Neural progenitor cell (in vitro differentiated cells): ENCODE measurements around the gene TOLLIP. TPM values are rescaled to one million over a fixed set of nuclear protein-coding genes. Genes with fewer than 3 reads are reported as not detected.

Experiments
- DNase-seq: peaks from one replicate; pipeline ENCODE4 v3.0.0-alpha.2; 2016; ENCODE audit warnings: low spot score
- H2AFZ ChIP-seq: fragments of 200-600 bp; sonication (generic); replicated peaks from 2 replicates; pipeline ENCODE4 v1.6.1; 2016; ENCODE audit warnings: antibody characterized with exemption
- H3F3A ChIP-seq: fragments of 200-600 bp; sonication (generic); 2 replicates; pipeline ENCODE4 v1.6.1; 2016; ENCODE audit warnings: antibody characterized with exemption, low read depth
- H3K27ac ChIP-seq: fragments of 200-600 bp; sonication (generic); 2 replicates; pipeline ENCODE4 v1.5.1; 2016; ENCODE audit warnings: mild to moderate bottlenecking
- H3K27me3 ChIP-seq: fragments of 200-600 bp; sonication (generic); 2 replicates; pipeline ENCODE4 v1.6.1; 2016; ENCODE audit warnings: mild to moderate bottlenecking, moderate library complexity
- H3K36me3 ChIP-seq: fragments of 200-600 bp; sonication (generic); 2 replicates; pipeline ENCODE4 v1.5.1; 2016
- H3K4me1 ChIP-seq: fragments of 200-600 bp; sonication (generic); 2 replicates; pipeline ENCODE4 v1.6.1; 2016; ENCODE audit warnings: mixed run types
- H3K4me2 ChIP-seq: fragments of 200-600 bp; sonication (generic); 2 replicates; pipeline ENCODE4 v1.6.1; 2016
- H3K4me3 ChIP-seq: fragments of 200-600 bp; sonication (generic); 2 replicates; pipeline ENCODE4 v1.5.1; 2016
- H3K79me2 ChIP-seq: fragments of 200-600 bp; sonication (generic); 2 replicates; pipeline ENCODE4 v1.6.1; 2016; ENCODE audit warnings: low read depth
- H3K9ac ChIP-seq: fragments of 200-600 bp; sonication (generic); 2 replicates; pipeline ENCODE4 v1.6.1; 2016
- H3K9me3 ChIP-seq: fragments of 200-600 bp; sonication (generic); 2 replicates; pipeline ENCODE4 v1.5.1; 2016; ENCODE audit warnings: low read depth
- H4K20me1 ChIP-seq: fragments of 200-600 bp; sonication (generic); 2 replicates; pipeline ENCODE4 v1.6.1; 2016; ENCODE audit warnings: low read depth
- H3K27ac Mint-ChIP-seq: 3 replicates; pipeline ENCODE4 v1.8.0; 2021; ENCODE audit warnings: mixed read lengths
- H3K27me3 Mint-ChIP-seq: 2 replicates; pipeline ENCODE4 v1.8.0; 2022; ENCODE audit warnings: low read depth, mild to moderate bottlenecking, inconsistent platforms, moderate library complexity, mixed read lengths; ENCODE audit not compliant: insufficient read depth
- H3K36me3 Mint-ChIP-seq: 3 replicates; pipeline ENCODE4 v1.8.0; 2021; ENCODE audit warnings: mixed read lengths
- H3K4me1 Mint-ChIP-seq: 3 replicates; pipeline ENCODE4 v1.8.0; 2021; ENCODE audit warnings: mixed read lengths
- H3K4me3 Mint-ChIP-seq: 3 replicates; pipeline ENCODE4 v1.8.0; 2021; ENCODE audit warnings: mild to moderate bottlenecking, moderate library complexity, mixed read lengths
- H3K9me3 Mint-ChIP-seq: 3 replicates; pipeline ENCODE4 v1.8.0; 2020; ENCODE audit warnings: mixed read lengths
- EZH2 ChIP-seq: fragments of 200-600 bp; sonication (generic); IDR thresholded peaks from 2 replicates; pipeline ENCODE4 v1.6.1; 2017; ENCODE audit warnings: antibody characterized with exemption, mild to moderate bottlenecking, moderate library complexity
- EZH2phosphoT487 ChIP-seq: fragments of 200-600 bp; sonication (generic); IDR thresholded peaks from 2 replicates; pipeline ENCODE4 v1.6.1; 2017; ENCODE audit warnings: antibody characterized with exemption
- total RNA-seq: library from RNA; depleted of rRNA; stranded (reverse); fragments of >200 nt; gene quantifications from 2 replicates; pipeline ENCODE4 v1.2.3, GENCODE V29; 2015; ENCODE audit warnings: low replicate concordance
- TF ChIP-seq, protein P1 (sequence below): fragments of 200-600 bp; sonication (generic); IDR thresholded peaks from 2 replicates; pipeline ENCODE4 v1.5.1; 2017; ENCODE audit warnings: antibody characterized with exemption, mild to moderate bottlenecking

TOLLIP gene
- total RNA-seq, 1 donor from 2014 or later, result 8.5 TPM

DNA sequence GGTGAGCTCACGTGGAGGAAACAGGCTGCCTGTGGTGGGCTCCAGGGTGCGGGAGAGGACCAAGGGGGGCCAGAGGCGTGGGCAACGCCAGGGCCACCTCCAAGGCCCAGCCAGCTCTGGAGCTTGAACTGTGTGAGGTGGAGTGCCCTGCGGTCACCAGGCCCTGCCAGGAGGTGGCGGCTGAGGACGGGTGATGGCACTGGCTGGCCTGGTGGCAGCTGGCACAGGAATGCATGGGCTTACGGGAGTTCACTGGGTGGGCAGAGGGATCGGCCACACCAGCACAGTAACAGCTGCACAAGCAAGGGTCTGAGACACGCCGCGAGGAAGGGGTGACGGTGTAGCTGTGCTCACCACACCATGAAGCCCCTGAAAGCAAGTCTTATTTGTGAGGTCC lies 15.8 kb downstream of the TOLLIP start:
- no peak for TF ChIP-seq EZH2
- TF ChIP-seq, protein P1, sequence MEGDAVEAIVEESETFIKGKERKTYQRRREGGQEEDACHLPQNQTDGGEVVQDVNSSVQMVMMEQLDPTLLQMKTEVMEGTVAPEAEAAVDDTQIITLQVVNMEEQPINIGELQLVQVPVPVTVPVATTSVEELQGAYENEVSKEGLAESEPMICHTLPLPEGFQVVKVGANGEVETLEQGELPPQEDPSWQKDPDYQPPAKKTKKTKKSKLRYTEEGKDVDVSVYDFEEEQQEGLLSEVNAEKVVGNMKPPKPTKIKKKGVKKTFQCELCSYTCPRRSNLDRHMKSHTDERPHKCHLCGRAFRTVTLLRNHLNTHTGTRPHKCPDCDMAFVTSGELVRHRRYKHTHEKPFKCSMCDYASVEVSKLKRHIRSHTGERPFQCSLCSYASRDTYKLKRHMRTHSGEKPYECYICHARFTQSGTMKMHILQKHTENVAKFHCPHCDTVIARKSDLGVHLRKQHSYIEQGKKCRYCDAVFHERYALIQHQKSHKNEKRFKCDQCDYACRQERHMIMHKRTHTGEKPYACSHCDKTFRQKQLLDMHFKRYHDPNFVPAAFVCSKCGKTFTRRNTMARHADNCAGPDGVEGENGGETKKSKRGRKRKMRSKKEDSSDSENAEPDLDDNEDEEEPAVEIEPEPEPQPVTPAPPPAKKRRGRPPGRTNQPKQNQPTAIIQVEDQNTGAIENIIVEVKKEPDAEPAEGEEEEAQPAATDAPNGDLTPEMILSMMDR, result peak; percentile 33
- H3K4me2 ChIP-seq, result no peak overlapping the region
- H3K27me3 ChIP-seq, result no peaks in the 10 kb centered on the region
- H3K27me3 Mint-ChIP-seq, result peaks cover 3% of the 10 kb centered on the region
- peaks cover 4% of the 10 kb centered on the region for H3K36me3 Mint-ChIP-seq
- H3K27ac Mint-ChIP-seq, result no peak overlapping the region
- H3K36me3 ChIP-seq, result no peaks in the 10 kb centered on the region
- H4K20me1 ChIP-seq, result peaks cover under 1% of the 10 kb centered on the region
- no peak overlapping the region for H3K4me3 Mint-ChIP-seq
- no peaks in the 10 kb centered on the region for H3K4me1 ChIP-seq
- no peak for DNase-seq
- no peaks in the 10 kb centered on the region for H3K9me3 ChIP-seq
- peaks cover 6% of the 10 kb centered on the region for H3K79me2 ChIP-seq
- no peak overlapping the region for H3K4me3 ChIP-seq
- no peak overlapping the region for H3K9ac ChIP-seq
- no peaks in the 10 kb centered on the region for H3K4me1 Mint-ChIP-seq
- H2AFZ ChIP-seq, result no peak overlapping the region
- no peak overlapping the region for H3K27ac ChIP-seq
- H3K9me3 Mint-ChIP-seq, result no peaks in the 10 kb centered on the region
- no peaks in the 10 kb centered on the region for H3F3A ChIP-seq

GRCh38 chr11:1292644-1293618 lies 16.5 kb downstream of the TOLLIP start:
- peak overlapping the region; percentile 47 for H3K27ac Mint-ChIP-seq
- no peaks in the 10 kb centered on the region for H4K20me1 ChIP-seq
- no peak for DNase-seq

GRCh38 chr11:1292018-1292643 lies 17.3 kb downstream of the TOLLIP start:
- no peak for DNase-seq
- no peak overlapping the region for H3K4me3 ChIP-seq
- H3K27ac ChIP-seq, result no peak overlapping the region
- H2AFZ ChIP-seq, result no peak overlapping the region
- H3K4me1 Mint-ChIP-seq, result no peaks in the 10 kb centered on the region
- peaks cover 3% of the 10 kb centered on the region for H3K27me3 Mint-ChIP-seq
- H3K9ac ChIP-seq, result no peak overlapping the region
- peak overlapping the region; percentile 47 for H3K27ac Mint-ChIP-seq
- H3K79me2 ChIP-seq, result no peaks in the 10 kb centered on the region
- H3K9me3 Mint-ChIP-seq, result no peaks in the 10 kb centered on the region
- TF ChIP-seq, protein P1, result no peak
- no peaks in the 10 kb centered on the region for H4K20me1 ChIP-seq
- H3K36me3 ChIP-seq, result no peaks in the 10 kb centered on the region
- H3K4me1 ChIP-seq, result no peaks in the 10 kb centered on the region
- peaks cover 4% of the 10 kb centered on the region for H3K36me3 Mint-ChIP-seq
- no peaks in the 10 kb centered on the region for H3K9me3 ChIP-seq
- no peak overlapping the region for H3K4me2 ChIP-seq
- H3K27me3 ChIP-seq, result no peaks in the 10 kb centered on the region
- no peak overlapping the region for H3K4me3 Mint-ChIP-seq
- no peaks in the 10 kb centered on the region for H3F3A ChIP-seq

More at GRCh38 chr11:1292644-1293618, 16.5 kb downstream of the TOLLIP start:
- Mint-ChIP-seq H3K4me1 (no peaks in the 10 kb centered on the region), H3K27me3 (peaks cover 3% of the 10 kb centered on the region), H3K36me3 (peaks cover 4% of the 10 kb centered on the region), H3K4me3 (no peak overlapping the region), H3K9me3 (no peaks in the 10 kb centered on the region)
- no peaks in the 10 kb centered on the region for H3K79me2 ChIP-seq
- no peak overlapping the region for H2AFZ ChIP-seq
- TF ChIP-seq, protein P1, result no peak
- TF ChIP-seq EZH2 (no peak), EZH2phosphoT487 (no peak)
- H3K4me3 ChIP-seq, result no peak overlapping the region
- H3F3A ChIP-seq, result no peaks in the 10 kb centered on the region
- no peak overlapping the region for H3K9ac ChIP-seq
- no peaks in the 10 kb centered on the region for H3K36me3 ChIP-seq
- H3K9me3 ChIP-seq, result no peaks in the 10 kb centered on the region
- no peaks in the 10 kb centered on the region for H3K27me3 ChIP-seq
- H3K4me1 ChIP-seq, result no peaks in the 10 kb centered on the region
- H3K27ac ChIP-seq, result no peak overlapping the region
- H3K4me2 ChIP-seq, result no peak overlapping the region
